ENCODE results near the gene MIGA2. TPM values are rescaled to one million over a fixed set of nuclear protein-coding genes. Genes with fewer than 3 reads are reported as not detected.
A peak's percentile ranks its signal among the peaks of the same experiment; 100 is the strongest.

MIGA2 gene
- total and polyA plus RNA-seq, 2 donors (not counting 1 experiment from before 2014, with no cell fraction given): 62.1 to 78.1 TPM

- DNase-seq (no peak), ATAC-seq (ENCODE audit: low read depth) (no peak)
- ChIA-PET POLR2A (no interaction called here), CTCF (interaction anchor here (3.7 kb wide), 1 partner anchor 23 kb away, joined by 11 read pairs; no protein-coding TSS in a partner anchor)
- H3K4me1 ChIP-seq (ENCODE audit: control insufficient read depth in 2 of 2, insufficient read depth in 2 of 2, low read length in 2 of 2): peaks cover 12 to 19% of the 10 kb centered on the region in 2 donors
- peaks cover 25% of the 10 kb centered on the region for H3K79me2 ChIP-seq (ENCODE audit: control insufficient read depth, insufficient read depth, low read length)
- H3K4me3 Mint-ChIP-seq: peak overlapping the region; percentile 80
- H3K36me3 ChIP-seq (replicated peaks in 1 of 2; ENCODE audit: control extremely low read depth in 1 of 2, control insufficient read depth in 1 of 2, extremely low read depth in 1 of 2, insufficient read depth in 2 of 2, low read length in 1 of 2): no peaks in the 10 kb centered on the region
- H3K4me3 ChIP-seq (ENCODE audit: control extremely low read depth in 1 of 5, extremely low read depth in 1 of 5, insufficient read depth in 1 of 5, low read depth in 2 of 5, low read length in 4 of 5): no peak overlapping the region
- H4K20me1 ChIP-seq (ENCODE audit: control insufficient read depth, insufficient read depth, low read length, poor library complexity, severe bottlenecking): no peaks in the 10 kb centered on the region
- H3K9ac ChIP-seq (ENCODE audit: low read length): no peak overlapping the region
- no peak overlapping the region for H3K27ac ChIP-seq (ENCODE audit: low read length in 2 of 2)
- TF ChIP-seq CTCF (IDR thresholded peaks at IDR 0.05): no peak
- no peak for TF ChIP-seq EZH2 (IDR thresholded peaks at IDR 0.05; ENCODE audit: borderline replicate concordance, insufficient read depth, low read depth, low read length, poor library complexity, severe bottlenecking)
- H3K27me3 ChIP-seq (replicated peaks in 1 of 4; ENCODE audit: control extremely low read depth in 1 of 4, control insufficient read depth in 3 of 4, insufficient read depth in 4 of 4, low read length in 3 of 4): no peaks in the 10 kb centered on the region
- H3K27ac Mint-ChIP-seq: peak overlapping the region; percentile 50
- no peaks in the 10 kb centered on the region for H3K27me3 Mint-ChIP-seq
- WGBS (ENCODE audit: insufficient coverage): 78% methylated on average over 10 of the region's 10 CpGs
- intact Hi-C loops (cut with micrococcal nuclease): no loop called here
- no peak overlapping the region for H3K4me2 ChIP-seq (replicated peaks; ENCODE audit: low read depth, low read length, poor library complexity, severe bottlenecking)
- H2AFZ ChIP-seq (ENCODE audit: insufficient read depth, low read depth, low read length, poor library complexity, severe bottlenecking): no peak overlapping the region
- H3K9me3 Mint-ChIP-seq (ENCODE audit: insufficient read depth): no peaks in the 10 kb centered on the region
- H3K9me3 ChIP-seq (ENCODE audit: control extremely low read depth in 1 of 3, control insufficient read depth in 2 of 3, insufficient read depth in 1 of 3, low read length in 2 of 3): no peaks in the 10 kb centered on the region
- H3K4me1 Mint-ChIP-seq: peaks cover 23% of the 10 kb centered on the region
These were observed 72.5 kb downstream of the MIGA2 start for GRCh38 chr9:129108805-129109536.

- ChIA-PET POLR2A (interaction anchor here (0.6 kb wide), 1 partner anchor 40 kb away, joined by 3 read pairs; no protein-coding TSS in a partner anchor), CTCF (interaction anchor here (1.0 to 3.7 kb wide), 2 partner anchors 22 to 33 kb away, joined by 3 to 11 read pairs; no protein-coding TSS in a partner anchor)
- DNase-seq (peak; percentile 39), ATAC-seq (ENCODE audit: low read depth) (no peak)
- intact Hi-C loops (cut with micrococcal nuclease): no loop called here
- H4K20me1 ChIP-seq (ENCODE audit: control insufficient read depth, insufficient read depth, low read length, poor library complexity, severe bottlenecking): no peaks in the 10 kb centered on the region
- no peak for TF ChIP-seq CTCF (IDR thresholded peaks at IDR 0.05)
- H3K4me3 Mint-ChIP-seq: peak overlapping the region; percentile 80
- H3K27ac ChIP-seq (ENCODE audit: low read length in 2 of 2): no peak overlapping the region
- H3K79me2 ChIP-seq (ENCODE audit: control insufficient read depth, insufficient read depth, low read length): peaks cover 30% of the 10 kb centered on the region
- H3K4me3 ChIP-seq (ENCODE audit: control extremely low read depth in 1 of 5, extremely low read depth in 1 of 5, insufficient read depth in 1 of 5, low read depth in 2 of 5, low read length in 4 of 5): no peak overlapping the region
- peak overlapping the region; percentile 50 for H3K27ac Mint-ChIP-seq
- H3K27me3 Mint-ChIP-seq: no peaks in the 10 kb centered on the region
- no peaks in the 10 kb centered on the region for H3K36me3 ChIP-seq (replicated peaks in 1 of 2; ENCODE audit: control extremely low read depth in 1 of 2, control insufficient read depth in 1 of 2, extremely low read depth in 1 of 2, insufficient read depth in 2 of 2, low read length in 1 of 2)
- H3K4me1 Mint-ChIP-seq: peaks cover 23% of the 10 kb centered on the region
- no peaks in the 10 kb centered on the region for H3K9me3 ChIP-seq (ENCODE audit: control extremely low read depth in 1 of 3, control insufficient read depth in 2 of 3, insufficient read depth in 1 of 3, low read length in 2 of 3)
- H3K27me3 ChIP-seq (replicated peaks in 1 of 4; ENCODE audit: control extremely low read depth in 1 of 4, control insufficient read depth in 3 of 4, insufficient read depth in 4 of 4, low read length in 3 of 4): no peaks in the 10 kb centered on the region
- no peak overlapping the region for H2AFZ ChIP-seq (ENCODE audit: insufficient read depth, low read depth, low read length, poor library complexity, severe bottlenecking)
- H3K9me3 Mint-ChIP-seq (ENCODE audit: insufficient read depth): no peaks in the 10 kb centered on the region
- H3K4me2 ChIP-seq (replicated peaks; ENCODE audit: low read depth, low read length, poor library complexity, severe bottlenecking): peak overlapping the region; percentile 100
- H3K4me1 ChIP-seq (ENCODE audit: control insufficient read depth in 2 of 2, insufficient read depth in 2 of 2, low read length in 2 of 2): peaks cover 12 to 19% of the 10 kb centered on the region in 2 donors
- H3K9ac ChIP-seq (ENCODE audit: low read length): no peak overlapping the region
- WGBS (ENCODE audit: insufficient coverage): 91% methylated on average over 7 of the region's 7 CpGs
These were observed 73.1 kb downstream of the MIGA2 start for GRCh38 chr9:129109537-129109903.

Data from B cell (primary cell).